SU-DHL-6 (cell line): ENCODE measurements around the gene GAREM2.

ENCODE experiments used
- H2AFZ ChIP-seq: fragments of 200-600 bp; sonication (generic); 2 replicates; pipeline ENCODE4 v1.6.1; 2014; ENCODE audit warnings: low read depth, mild to moderate bottlenecking, moderate library complexity, mixed read lengths, antibody characterized with exemption, low read length; ENCODE audit not compliant: severe bottlenecking
- H3F3A ChIP-seq: fragments of 200-600 bp; shearing (Covaris generic); 2 replicates; pipeline ENCODE4 v1.6.0; 2016; ENCODE audit warnings: antibody characterized with exemption, mild to moderate bottlenecking; ENCODE audit not compliant: insufficient read depth
- H3K27ac ChIP-seq: fragments of 200-600 bp; sonication (generic); 2 replicates; pipeline ENCODE4 v1.5.1; 2016; ENCODE audit warnings: low read depth, mild to moderate bottlenecking, low read length, moderate library complexity, mixed read lengths
- H3K27me3 ChIP-seq: fragments of 200-600 bp; sonication (generic), shearing (Covaris generic); 2 replicates; pipeline ENCODE4 v1.6.0; 2014; ENCODE audit warnings: mild to moderate bottlenecking, low read length
- H3K36me3 ChIP-seq: fragments of 200-600 bp; sonication (generic); 2 replicates; pipeline ENCODE4 v1.6.1; 2014; ENCODE audit warnings: mild to moderate bottlenecking, low read length, mixed read lengths
- H3K4me2 ChIP-seq: fragments of 300-600, 200-600 bp; shearing (Covaris generic), sonication (generic); 2 replicates; pipeline ENCODE4 v1.6.0; 2014; ENCODE audit warnings: low read length, low read depth, mild to moderate bottlenecking; ENCODE audit not compliant: poor library complexity, severe bottlenecking
- H3K4me3 ChIP-seq: fragments of 200-600 bp; sonication (generic); 2 replicates; pipeline ENCODE4 v1.5.1; 2014; ENCODE audit warnings: antibody characterized with exemption, low read length, mild to moderate bottlenecking, mixed read lengths; ENCODE audit not compliant: insufficient read depth, poor library complexity, severe bottlenecking
- H3K79me2 ChIP-seq: fragments of 200-600 bp; sonication (generic); 2 replicates; pipeline ENCODE4 v1.6.1; 2014; ENCODE audit warnings: mild to moderate bottlenecking, low read length, moderate library complexity; ENCODE audit not compliant: insufficient read depth
- H3K9ac ChIP-seq: fragments of 200-600 bp; sonication (generic); 2 replicates; pipeline ENCODE4 v1.7.0; 2014; ENCODE audit warnings: mild to moderate bottlenecking, low read length
- H3K9me2 ChIP-seq: fragments of 200-600 bp; sonication (generic); replicated peaks from 2 replicates; pipeline ENCODE4 v1.6.1; 2014; ENCODE audit warnings: low read length; ENCODE audit not compliant: insufficient read depth
- H3K9me3 ChIP-seq: fragments of 200-600 bp; sonication (generic); 2 replicates; pipeline ENCODE4 v1.6.1; 2014; ENCODE audit warnings: low read length, mixed read lengths; ENCODE audit not compliant: insufficient read depth
- H4K20me1 ChIP-seq: fragments of 200-600 bp; sonication (generic); 2 replicates; pipeline ENCODE4 v1.6.1; 2014; ENCODE audit warnings: low read depth, mild to moderate bottlenecking, antibody characterized with exemption, low read length, moderate library complexity, mixed read lengths
- EZH2phosphoT487 ChIP-seq: fragments of 200-600 bp; sonication (generic), shearing (Covaris generic); conservative IDR thresholded peaks from 2 replicates; pipeline ENCODE4 v1.6.1; 2018; ENCODE audit warnings: mild to moderate bottlenecking, antibody characterized with exemption, low read length, moderate library complexity, mixed read lengths
- TF ChIP-seq, protein P1 (sequence below): fragments of 200-600 bp; sonication (generic); IDR thresholded peaks from one replicate; pipeline ENCODE4 v1.5.1; 2017; ENCODE audit warnings: antibody characterized with exemption, mild to moderate bottlenecking, low read length, moderate library complexity; ENCODE audit not compliant: insufficient read depth, poor library complexity, severe bottlenecking

GAREM2 gene

DNA sequence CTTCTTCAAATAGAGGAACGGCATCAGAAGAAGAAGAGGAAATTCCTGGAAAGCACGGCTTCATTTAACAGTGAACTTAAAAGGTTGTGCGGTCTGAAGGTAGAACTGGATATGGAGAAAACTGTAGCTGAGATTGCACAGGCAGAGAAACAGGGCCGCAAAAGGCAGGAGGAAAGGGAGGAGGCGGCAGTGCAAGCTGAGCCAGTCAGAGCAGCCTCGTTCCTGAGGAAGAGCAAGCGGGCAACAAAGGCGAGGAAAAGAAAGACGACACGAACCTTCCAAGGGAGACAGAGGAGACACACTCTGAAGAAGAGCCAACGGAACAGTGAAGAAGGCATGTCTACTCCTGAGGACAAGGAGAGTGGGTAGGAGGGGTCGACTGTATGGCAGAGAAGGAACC is 22.6 kb upstream of the GAREM2 start:
- no peak overlapping the region for H3K4me2 ChIP-seq
- H4K20me1 ChIP-seq, result no peaks in the 10 kb centered on the region
- no peak overlapping the region for H3K4me3 ChIP-seq
- no peak overlapping the region for H3K27ac ChIP-seq
- no peak overlapping the region for H3K9ac ChIP-seq
- no peak overlapping the region for H2AFZ ChIP-seq
- TF ChIP-seq, protein P1, sequence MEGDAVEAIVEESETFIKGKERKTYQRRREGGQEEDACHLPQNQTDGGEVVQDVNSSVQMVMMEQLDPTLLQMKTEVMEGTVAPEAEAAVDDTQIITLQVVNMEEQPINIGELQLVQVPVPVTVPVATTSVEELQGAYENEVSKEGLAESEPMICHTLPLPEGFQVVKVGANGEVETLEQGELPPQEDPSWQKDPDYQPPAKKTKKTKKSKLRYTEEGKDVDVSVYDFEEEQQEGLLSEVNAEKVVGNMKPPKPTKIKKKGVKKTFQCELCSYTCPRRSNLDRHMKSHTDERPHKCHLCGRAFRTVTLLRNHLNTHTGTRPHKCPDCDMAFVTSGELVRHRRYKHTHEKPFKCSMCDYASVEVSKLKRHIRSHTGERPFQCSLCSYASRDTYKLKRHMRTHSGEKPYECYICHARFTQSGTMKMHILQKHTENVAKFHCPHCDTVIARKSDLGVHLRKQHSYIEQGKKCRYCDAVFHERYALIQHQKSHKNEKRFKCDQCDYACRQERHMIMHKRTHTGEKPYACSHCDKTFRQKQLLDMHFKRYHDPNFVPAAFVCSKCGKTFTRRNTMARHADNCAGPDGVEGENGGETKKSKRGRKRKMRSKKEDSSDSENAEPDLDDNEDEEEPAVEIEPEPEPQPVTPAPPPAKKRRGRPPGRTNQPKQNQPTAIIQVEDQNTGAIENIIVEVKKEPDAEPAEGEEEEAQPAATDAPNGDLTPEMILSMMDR, result no peak
- no peak for TF ChIP-seq EZH2phosphoT487
- H3K9me2 ChIP-seq, result no peaks in the 10 kb centered on the region
- no peaks in the 10 kb centered on the region for H3K36me3 ChIP-seq
- no peaks in the 10 kb centered on the region for H3K27me3 ChIP-seq
- H3F3A ChIP-seq, result no peaks in the 10 kb centered on the region
- H3K9me3 ChIP-seq, result peaks cover 8% of the 10 kb centered on the region; the same call in 1 of the 2 replicates
- H3K79me2 ChIP-seq, result no peaks in the 10 kb centered on the region

DNA sequence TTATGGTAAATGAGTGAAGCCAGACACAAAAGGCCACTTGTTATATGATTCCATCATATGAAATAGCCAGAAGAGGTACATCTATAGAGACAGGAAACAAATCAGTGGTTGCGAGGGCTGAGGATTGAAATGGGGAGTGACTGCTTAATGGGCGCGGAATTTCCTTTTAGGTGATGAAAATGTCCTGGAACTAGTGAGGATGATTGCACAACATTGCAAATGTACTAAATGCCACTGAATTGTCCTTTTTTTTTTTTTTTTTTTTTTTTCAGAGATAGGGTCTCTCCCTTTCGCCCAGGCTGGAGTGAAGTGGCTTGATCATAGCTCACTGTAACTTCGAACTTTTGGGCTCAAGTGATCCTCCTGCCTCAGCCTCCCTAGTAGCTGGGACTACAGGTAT is 15.3 kb upstream of the GAREM2 start:
- H3K27me3 ChIP-seq, result no peaks in the 10 kb centered on the region
- no peak overlapping the region for H3K9ac ChIP-seq
- no peak overlapping the region for H3K4me3 ChIP-seq
- no peaks in the 10 kb centered on the region for H3K79me2 ChIP-seq
- no peaks in the 10 kb centered on the region for H3K36me3 ChIP-seq
- no peaks in the 10 kb centered on the region for H3K9me2 ChIP-seq
- no peaks in the 10 kb centered on the region for H4K20me1 ChIP-seq
- H2AFZ ChIP-seq, result no peak overlapping the region
- no peak overlapping the region for H3K4me2 ChIP-seq
- H3K9me3 ChIP-seq, result peaks cover 8% of the 10 kb centered on the region; the same call in 1 of the 2 replicates
- no peaks in the 10 kb centered on the region for H3F3A ChIP-seq
- TF ChIP-seq, protein P1, result no peak
- no peak for TF ChIP-seq EZH2phosphoT487
- no peak overlapping the region for H3K27ac ChIP-seq

DNA sequence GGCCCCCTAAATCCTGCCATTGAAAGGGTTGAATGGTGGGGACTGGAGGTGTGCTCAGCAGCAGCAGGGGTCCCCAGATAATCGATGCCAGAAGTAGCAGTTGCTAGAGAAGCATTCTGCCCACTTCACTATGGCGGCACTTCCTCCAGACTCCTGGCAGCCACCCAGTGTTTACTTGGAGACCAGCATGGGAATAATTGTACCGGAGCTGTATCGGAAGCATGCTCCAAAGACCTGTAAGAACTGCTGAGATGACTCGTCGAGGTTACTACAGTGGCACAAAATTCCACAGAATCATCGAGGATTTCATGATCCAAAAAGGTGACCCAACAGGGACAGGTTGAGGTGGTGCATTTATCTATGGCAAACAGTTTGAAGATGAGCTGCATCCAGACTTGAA is 11.0 kb upstream of the GAREM2 start:
- H3K9me2 ChIP-seq, result no peaks in the 10 kb centered on the region
- no peaks in the 10 kb centered on the region for H3F3A ChIP-seq
- TF ChIP-seq EZH2phosphoT487, result no peak
- no peaks in the 10 kb centered on the region for H3K9me3 ChIP-seq
- H3K9ac ChIP-seq, result no peak overlapping the region
- H4K20me1 ChIP-seq, result no peaks in the 10 kb centered on the region
- H3K79me2 ChIP-seq, result no peaks in the 10 kb centered on the region
- H3K27me3 ChIP-seq, result no peaks in the 10 kb centered on the region
- no peak overlapping the region for H2AFZ ChIP-seq
- H3K27ac ChIP-seq, result no peak overlapping the region
- H3K4me3 ChIP-seq, result no peak overlapping the region
- no peak overlapping the region for H3K4me2 ChIP-seq
- H3K36me3 ChIP-seq, result no peaks in the 10 kb centered on the region

DNA sequence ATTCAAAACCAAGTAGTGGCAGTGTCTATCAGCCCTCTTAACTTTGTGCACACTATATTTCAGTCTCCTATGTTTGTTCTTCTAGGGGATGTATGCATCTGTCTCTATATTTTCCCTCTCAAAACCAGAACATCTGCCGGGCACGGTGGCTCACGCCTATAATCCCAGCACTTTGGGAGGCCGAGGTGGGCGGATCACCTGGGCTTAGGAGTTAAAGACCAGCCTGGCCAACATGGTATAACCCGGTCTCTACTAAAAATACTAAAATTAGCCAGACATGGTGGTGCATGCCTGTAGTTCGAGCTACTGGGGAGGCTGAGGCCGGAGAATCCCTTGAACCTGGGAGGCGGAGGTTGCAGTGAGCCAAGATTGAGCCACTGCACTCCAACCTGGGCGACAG is 9.9 kb upstream of the GAREM2 start:
- TF ChIP-seq EZH2phosphoT487, result no peak
- TF ChIP-seq, protein P1, result no peak
- no peaks in the 10 kb centered on the region for H3K27me3 ChIP-seq
- no peaks in the 10 kb centered on the region for H3K36me3 ChIP-seq
- H3F3A ChIP-seq, result no peaks in the 10 kb centered on the region
- no peaks in the 10 kb centered on the region for H3K9me2 ChIP-seq
- H3K9ac ChIP-seq, result no peak overlapping the region
- no peak overlapping the region for H3K4me2 ChIP-seq
- H4K20me1 ChIP-seq, result no peaks in the 10 kb centered on the region
- H3K79me2 ChIP-seq, result no peaks in the 10 kb centered on the region
- no peak overlapping the region for H3K27ac ChIP-seq
- no peak overlapping the region for H3K4me3 ChIP-seq
- H3K9me3 ChIP-seq, result no peaks in the 10 kb centered on the region
- H2AFZ ChIP-seq, result no peak overlapping the region
